ENCODE results near the gene BCR.
"Not testable (repeated sequence)": the region's sequence is repeated elsewhere in the genome, so short reads cannot be mapped to it uniquely, and the experiment has no call there.

The BCR gene

GRCh38 chr22:23293720-23294119 is 113.4 kb downstream of the BCR start:
- no peak for DNase-seq

GRCh38 chr22:23294221-23294620 is 113.9 kb downstream of the BCR start:
- no peak for DNase-seq
- no peak for TF ChIP-seq POLR2A (IDR thresholded peaks at IDR 0.05; ENCODE audit: low read length)
- TF ChIP-seq GATA1 (IDR thresholded peaks at IDR 0.05; ENCODE audit: low read depth, low read length), result no peak

More at GRCh38 chr22:23293720-23294119, 113.4 kb downstream of the BCR start:
- TF ChIP-seq GATA1 (IDR thresholded peaks at IDR 0.05; ENCODE audit: low read depth, low read length) (no peak), POLR2A (IDR thresholded peaks at IDR 0.05; ENCODE audit: low read length) (no peak)

- TF ChIP-seq POLR2A (IDR thresholded peaks at IDR 0.05; ENCODE audit: low read length) (no peak), GATA1 (IDR thresholded peaks at IDR 0.05; ENCODE audit: low read depth, low read length) (no peak)
- no peak for DNase-seq
These were observed 120.2 kb downstream of the BCR start for GRCh38 chr22:23300476-23300875.

- TF ChIP-seq POLR2A (IDR thresholded peaks at IDR 0.05; ENCODE audit: low read length) (no peak), GATA1 (IDR thresholded peaks at IDR 0.05; ENCODE audit: low read depth, low read length) (no peak)
- no peak for DNase-seq
These were observed 121.3 kb downstream of the BCR start for GRCh38 chr22:23301591-23301990.

GRCh38 chr22:23302171-23303002 is 122.1 kb downstream of the BCR start:
- TF ChIP-seq POLR2A (IDR thresholded peaks at IDR 0.05; ENCODE audit: low read length) (no peak), GATA1 (IDR thresholded peaks at IDR 0.05; ENCODE audit: low read depth, low read length) (no peak)
- no peak for DNase-seq

GRCh38 chr22:23305321-23305910 is 125.1 kb downstream of the BCR start:
- DNase-seq, result no peak

GRCh38 chr22:23305922-23306374 is 125.6 kb downstream of the BCR start:
- no peak for TF ChIP-seq GATA1 (IDR thresholded peaks at IDR 0.05; ENCODE audit: low read depth, low read length)
- no peak for TF ChIP-seq POLR2A (IDR thresholded peaks at IDR 0.05; ENCODE audit: low read length)
- DNase-seq, result no peak

More at GRCh38 chr22:23305321-23305910, 125.1 kb downstream of the BCR start:
- TF ChIP-seq POLR2A (IDR thresholded peaks at IDR 0.05; ENCODE audit: low read length) (no peak), GATA1 (IDR thresholded peaks at IDR 0.05; ENCODE audit: low read depth, low read length) (no peak)

GRCh38 chr22:23306438-23306921 is 126.2 kb downstream of the BCR start:
- TF ChIP-seq POLR2A (IDR thresholded peaks at IDR 0.05; ENCODE audit: low read length) (no peak), GATA1 (IDR thresholded peaks at IDR 0.05; ENCODE audit: low read depth, low read length) (no peak)
- DNase-seq, result no peak

- no peak for TF ChIP-seq GATA1 (IDR thresholded peaks at IDR 0.05; ENCODE audit: low read depth, low read length)
- TF ChIP-seq POLR2A (IDR thresholded peaks at IDR 0.05; ENCODE audit: low read length), result no peak
- DNase-seq, result no peak
These were observed 126.6 kb downstream of the BCR start for GRCh38 chr22:23306926-23307325.

GRCh38 chr22:23307511-23307910 is 127.2 kb downstream of the BCR start:
- DNase-seq, result not testable (repeated sequence)

GRCh38 chr22:23309261-23309660 is 129.0 kb downstream of the BCR start:
- not testable (repeated sequence) for DNase-seq

GRCh38 chr22:23310443-23311097 is 130.3 kb downstream of the BCR start:
- not testable (repeated sequence) for DNase-seq

- not testable (repeated sequence) for DNase-seq
These were observed 131.5 kb downstream of the BCR start for GRCh38 chr22:23311635-23312420.
